OCI-LY3 (cell line): ENCODE data around the gene FMN1.

Source experiments
- CTCF ChIP-seq: fragments of 200-600, 300-600 bp; sonication (generic); IDR thresholded peaks from 2 replicates; pipeline ENCODE4 v1.5.1; 2014; ENCODE audit warnings: antibody characterized with exemption, low read length, low read depth
- EZH2phosphoT487 ChIP-seq: fragments of 200-600 bp; shearing (Covaris generic); IDR thresholded peaks from 2 replicates; pipeline ENCODE4 v1.6.1; 2018; ENCODE audit warnings: antibody characterized with exemption, mixed run types, low read depth

- TF ChIP-seq CTCF (no peak), EZH2phosphoT487 (no peak)
Observed at GRCh38 chr15:33068007-33068481, 126.5 kb downstream of the FMN1 start.
